SW 1271 (cell line): ENCODE results near the gene PDE11A.
"Not testable (repeated sequence)": the region's sequence is repeated elsewhere in the genome, so short reads cannot be mapped to it uniquely, and the experiment has no call there.

Experiments used
- DNase-seq, 2 experiments: peaks; one replicate each; lab custom pipeline; 2025; lab: John Stamatoyannopoulos, UW

The PDE11A gene

GRCh38 chr2:178074123-178075005 is 1.8 kb upstream of the PDE11A start:
- DNase-seq = no peak

GRCh38 chr2:178072000-178072382 is 586 bp downstream of the PDE11A start:
- no peak for DNase-seq

GRCh38 chr2:178070824-178071223 is 1.8 kb downstream of the PDE11A start:
- no peak for DNase-seq

GRCh38 chr2:178069551-178069950 is 3.0 kb downstream of the PDE11A start:
- no peak for DNase-seq

- no peak for DNase-seq
Observed at GRCh38 chr2:178068823-178069454, 3.6 kb downstream of the PDE11A start.

- DNase-seq = no peak
Observed at GRCh38 chr2:178066890-178067669, 5.5 kb downstream of the PDE11A start.

GRCh38 chr2:178066324-178066723 is 6.3 kb downstream of the PDE11A start:
- DNase-seq = no peak

GRCh38 chr2:178059681-178060080 is 12.9 kb downstream of the PDE11A start:
- DNase-seq = no peak

- DNase-seq = no peak
Observed at GRCh38 chr2:178059111-178059510, 13.5 kb downstream of the PDE11A start.

GRCh38 chr2:178057179-178057680 is 15.3 kb downstream of the PDE11A start:
- DNase-seq = no peak

GRCh38 chr2:178056345-178056744 is 16.2 kb downstream of the PDE11A start:
- DNase-seq = no peak

GRCh38 chr2:178051257-178051656 is 21.3 kb downstream of the PDE11A start:
- not testable (repeated sequence) for DNase-seq

- no peak for DNase-seq
Observed at GRCh38 chr2:178047391-178047790, 25.2 kb downstream of the PDE11A start.

GRCh38 chr2:178044836-178045235 is 27.7 kb downstream of the PDE11A start:
- no peak for DNase-seq

GRCh38 chr2:178043266-178043665 is 29.3 kb downstream of the PDE11A start:
- DNase-seq = no peak

- not testable (repeated sequence) for DNase-seq
Observed at GRCh38 chr2:178033583-178033982, 39.0 kb downstream of the PDE11A start.

- DNase-seq = no peak
Observed at GRCh38 chr2:178029342-178029741, 43.2 kb downstream of the PDE11A start.

- DNase-seq = no peak
Observed at GRCh38 chr2:178025551-178026185, 46.9 kb downstream of the PDE11A start.

- DNase-seq = no peak
Observed at GRCh38 chr2:178018141-178018540, 54.4 kb downstream of the PDE11A start.

- no peak for DNase-seq
Observed at GRCh38 chr2:178016612-178017011, 56.0 kb downstream of the PDE11A start.

- DNase-seq = no peak
Observed at GRCh38 chr2:178012639-178013038, 59.9 kb downstream of the PDE11A start.

- DNase-seq = no peak
Observed at GRCh38 chr2:178009813-178010212, 62.8 kb downstream of the PDE11A start.
